ENCODE results near the gene HOMER2. TPM values are rescaled to one million over a fixed set of nuclear protein-coding genes. Genes with fewer than 3 reads are reported as not detected.
A peak's percentile ranks its signal among the peaks of the same experiment; 100 is the strongest.

The HOMER2 gene
- total and polyA plus RNA-seq, 9 of the 15 experiments (the other 6 are each of a cell fraction or from before 2014, with no cell fraction given), result 0.13 to 0.47 (median 0.29) TPM; not detected in 1

- ChIA-PET CTCF (ENCODE audit: low intra/inter-chr PET ratio) (interaction anchor here (1.2 kb wide), 1 partner anchor 150 kb away, joined by 3 read pairs; no protein-coding TSS in a partner anchor), POLR2A (interaction anchor here (1.0 to 1.4 kb wide), 2 partner anchors 9 to 41 kb away, joined by 3 to 12 read pairs; no protein-coding TSS in a partner anchor)
- DNase-seq (ENCODE audit: extremely low read depth in 1 of 4, low spot score in 3 of 4), result no peak
- H3K4me1 ChIP-seq (replicated peaks in 1 of 2; ENCODE audit: control insufficient read depth in 2 of 2, insufficient read depth in 2 of 2, low read length in 2 of 2), result peaks cover 29 to 50% of the 10 kb centered on the region in 2 experiments
- H3K79me2 ChIP-seq (ENCODE audit: control insufficient read depth, insufficient read depth, low read length), result no peaks in the 10 kb centered on the region
- no peaks in the 10 kb centered on the region for H3K36me3 ChIP-seq (ENCODE audit: control insufficient read depth, insufficient read depth, low read length)
- TF ChIP-seq SETDB1 (IDR thresholded peaks at IDR 0.05; ENCODE audit: low read length), result no peak
- TF ChIP-seq DDX20 (tag; IDR thresholded peaks at IDR 0.05; ENCODE audit: low read depth), result no peak
- no peak overlapping the region for H3K27ac ChIP-seq (ENCODE audit: extremely low read depth, low read depth, low read length)
- H2AFZ ChIP-seq (ENCODE audit: low read depth, low read length), result no peak overlapping the region
- 65% methylated on average over 8 of the region's 9 CpGs for WGBS (ENCODE audit: insufficient coverage, low coverage, missing lambda C conversion rate)
- H3K4me2 ChIP-seq (ENCODE audit: insufficient read depth, low read length), result no peak overlapping the region
- no peak overlapping the region for H3K4me3 ChIP-seq
- no peak for ATAC-seq
- H4K20me1 ChIP-seq (replicated peaks; ENCODE audit: control insufficient read depth, insufficient read depth, low read length), result no peaks in the 10 kb centered on the region
- no TSS peak for BruUV-seq (replicated peaks)
- no peaks in the 10 kb centered on the region for H3K9me1 ChIP-seq (ENCODE audit: control insufficient read depth, insufficient read depth, low read length)
- no peak for FAIRE-seq
- in situ Hi-C loops (cut with MboI) (loop anchor here (10.0 kb wide), 1 partner anchor 133 kb away; the partner anchor contains the start of gene RAMAC), intact Hi-C loops (cut with micrococcal nuclease) (no loop called here)
- no peaks in the 10 kb centered on the region for H3K9me3 ChIP-seq (replicated peaks; ENCODE audit: control insufficient read depth, insufficient read depth, low read depth, low read length)
- 0 out of 4 replicates have a peak overlapping the region, but pooled peaks of 1 of the 2 experiments have one; percentile 10 for H3K9ac ChIP-seq (ENCODE audit: insufficient read depth in 1 of 2, low read depth in 2 of 2, low read length in 2 of 2)
- no peaks in the 10 kb centered on the region for H3K27me3 ChIP-seq (ENCODE audit: control insufficient read depth in 2 of 2, insufficient read depth in 2 of 2, low read length in 2 of 2)
Measured at GRCh38 chr15:82851981-82852511, 100.5 kb downstream of the HOMER2 start.

GRCh38 chr15:82851306-82851850 is 101.1 kb downstream of the HOMER2 start:
- Histone ChIP-seq H3K4me3 (no peak overlapping the region), H3K4me1 (replicated peaks in 1 of 2; ENCODE audit: control insufficient read depth in 2 of 2, insufficient read depth in 2 of 2, low read length in 2 of 2) (peaks cover 36 to 55% of the 10 kb centered on the region in 2 experiments), H3K4me2 (ENCODE audit: insufficient read depth, low read length) (no peak overlapping the region), H3K9me1 (ENCODE audit: control insufficient read depth, insufficient read depth, low read length) (no peaks in the 10 kb centered on the region), H2AFZ (ENCODE audit: low read depth, low read length) (no peak overlapping the region), H3K36me3 (ENCODE audit: control insufficient read depth, insufficient read depth, low read length) (no peaks in the 10 kb centered on the region), H3K27ac (ENCODE audit: extremely low read depth, low read depth, low read length) (no peak overlapping the region), H3K27me3 (ENCODE audit: control insufficient read depth in 2 of 2, insufficient read depth in 2 of 2, low read length in 2 of 2) (no peaks in the 10 kb centered on the region), H4K20me1 (replicated peaks; ENCODE audit: control insufficient read depth, insufficient read depth, low read length) (no peaks in the 10 kb centered on the region), H3K79me2 (ENCODE audit: control insufficient read depth, insufficient read depth, low read length) (no peaks in the 10 kb centered on the region), H3K9me3 (replicated peaks; ENCODE audit: control insufficient read depth, insufficient read depth, low read depth, low read length) (no peaks in the 10 kb centered on the region), H3K9ac (ENCODE audit: insufficient read depth in 1 of 2, low read depth in 2 of 2, low read length in 2 of 2) (no peak overlapping the region)
- CTCF ChIA-PET (ENCODE audit: low intra/inter-chr PET ratio), result interaction anchor here (1.2 kb wide), 1 partner anchor 150 kb away, joined by 3 read pairs; no protein-coding TSS in a partner anchor
- no TSS peak for BruUV-seq (replicated peaks)
- WGBS (ENCODE audit: insufficient coverage, low coverage, missing lambda C conversion rate), result 84% methylated on average over 14 of the region's 14 CpGs
- no peak for ATAC-seq
- in situ Hi-C loops (cut with MboI) (loop anchor here (10.0 kb wide), 1 partner anchor 133 kb away; the partner anchor contains the start of gene RAMAC), intact Hi-C loops (cut with micrococcal nuclease) (no loop called here)
- DNase-seq (ENCODE audit: extremely low read depth in 1 of 4, low spot score in 3 of 4), result no peak
- POLR2A ChIA-PET, result interaction anchor here (1.0 to 1.4 kb wide), 2 partner anchors 10 to 42 kb away, joined by 3 to 12 read pairs; no protein-coding TSS in a partner anchor
- no peak for FAIRE-seq
- TF ChIP-seq ZBTB9 (CRISPR knock-in tag; IDR thresholded peaks at IDR 0.05) (no peak), TSC22D4 (tag; IDR thresholded peaks at IDR 0.05) (no peak), ZNF75A (CRISPR knock-in tag; IDR thresholded peaks at IDR 0.05) (no peak), ZNF76 (CRISPR knock-in tag; IDR thresholded peaks at IDR 0.05; ENCODE audit: borderline replicate concordance) (no peak), POLR3A (IDR thresholded peaks at IDR 0.05; ENCODE audit: borderline replicate concordance, extremely low read depth, insufficient read depth, insufficient read length) (no peak), CREB3L1 (IDR thresholded peaks at IDR 0.05; ENCODE audit: borderline replicate concordance, low read depth) (no peak), SP2 (IDR thresholded peaks at IDR 0.05; ENCODE audit: extremely low read depth, low read depth, low read length, poor library complexity, severe bottlenecking) (no peak), ILK (tag; IDR thresholded peaks at IDR 0.05; ENCODE audit: borderline replicate concordance, low read depth) (no peak)

All from K562 (cell line).